ENCODE measurements around the gene DRD4.

Gene DRD4

GRCh38 chr11:610146-610801, 26.8 kb upstream of the DRD4 start:
- DNase-seq: no peak

- DNase-seq: no peak
Measured at GRCh38 chr11:611001-611996, 25.8 kb upstream of the DRD4 start.

- DNase-seq: no peak
Measured at GRCh38 chr11:612201-612960, 24.7 kb upstream of the DRD4 start.

- no peak for DNase-seq
Measured at GRCh38 chr11:612961-613300, 24.1 kb upstream of the DRD4 start.

- DNase-seq: peak; percentile 54
Measured at GRCh38 chr11:613369-613968, 23.6 kb upstream of the DRD4 start.

- DNase-seq: no peak
Measured at GRCh38 chr11:614021-614622, 22.9 kb upstream of the DRD4 start.

GRCh38 chr11:614623-615503, 22.2 kb upstream of the DRD4 start:
- DNase-seq: no peak

- DNase-seq: peak; percentile 91
Measured at GRCh38 chr11:615504-616319, 21.4 kb upstream of the DRD4 start, which contains the start of gene IRF7. IRF7 (minus strand) TSS chr11:615950; CDS start chr11:615364, 586 bp downstream.

GRCh38 chr11:616320-617198, 20.5 kb upstream of the DRD4 start:
- no peak for DNase-seq

GRCh38 chr11:617199-617911, 19.7 kb upstream of the DRD4 start:
- no peak for DNase-seq

- DNase-seq: no peak
Measured at GRCh38 chr11:617912-618682, 19.0 kb upstream of the DRD4 start.

- DNase-seq: no peak
Measured at GRCh38 chr11:618856-619627, 18.0 kb upstream of the DRD4 start.

GRCh38 chr11:619628-620050, 17.4 kb upstream of the DRD4 start:
- DNase-seq: no peak

GRCh38 chr11:620201-620600, 16.9 kb upstream of the DRD4 start:
- no peak for DNase-seq

GRCh38 chr11:620935-621814, 15.9 kb upstream of the DRD4 start:
- DNase-seq: no peak

- no peak for DNase-seq
Measured at GRCh38 chr11:621838-622237, 15.2 kb upstream of the DRD4 start.

Measured in fibroblast of skin of scalp (primary cell).